HG03159 (cell line): Measurements from ENCODE around the gene GTF3C1.

Experiments
- ATAC-seq: cut with Tn5 transposase; IDR thresholded peaks from one replicate; pipeline ENCODE4 v1.9.1; 2021; ENCODE audit warnings: mild to moderate bottlenecking, moderate library complexity; ENCODE audit not compliant: unreplicated experiment

Gene GTF3C1

GRCh38 chr16:27489421-27489820 is 60.3 kb downstream of the GTF3C1 start:
- ATAC-seq, result no peak

- ATAC-seq, result no peak
Observed at GRCh38 chr16:27486760-27487159, 63.0 kb downstream of the GTF3C1 start.

GRCh38 chr16:27486344-27486743 is 63.4 kb downstream of the GTF3C1 start:
- ATAC-seq, result no peak

- no peak for ATAC-seq
Observed at GRCh38 chr16:27485811-27486210, 63.9 kb downstream of the GTF3C1 start.

GRCh38 chr16:27485126-27485525 is 64.6 kb downstream of the GTF3C1 start:
- ATAC-seq, result no peak

- no peak for ATAC-seq
Observed at GRCh38 chr16:27483624-27484023, 66.1 kb downstream of the GTF3C1 start.

- no peak for ATAC-seq
Observed at GRCh38 chr16:27483088-27483437, 66.7 kb downstream of the GTF3C1 start.

- ATAC-seq, result no peak
Observed at GRCh38 chr16:27482397-27483087, 67.2 kb downstream of the GTF3C1 start.

GRCh38 chr16:27481282-27481934 is 68.3 kb downstream of the GTF3C1 start:
- ATAC-seq, result no peak

GRCh38 chr16:27480761-27481160 is 69.0 kb downstream of the GTF3C1 start:
- no peak for ATAC-seq

GRCh38 chr16:27476240-27476639 is 73.5 kb downstream of the GTF3C1 start:
- ATAC-seq, result no peak

- no peak for ATAC-seq
Observed at GRCh38 chr16:27475561-27475960, 74.2 kb downstream of the GTF3C1 start.

- no peak for ATAC-seq
Observed at GRCh38 chr16:27474921-27475320, 74.8 kb downstream of the GTF3C1 start.

GRCh38 chr16:27474041-27474440 is 75.7 kb downstream of the GTF3C1 start:
- ATAC-seq, result no peak

GRCh38 chr16:27473101-27473900 is 76.4 kb downstream of the GTF3C1 start:
- no peak for ATAC-seq

- ATAC-seq, result no peak
Observed at GRCh38 chr16:27472091-27473020, 77.4 kb downstream of the GTF3C1 start.

- no peak for ATAC-seq
Observed at GRCh38 chr16:27471661-27472060, 78.1 kb downstream of the GTF3C1 start.

- ATAC-seq, result no peak
Observed at GRCh38 chr16:27470567-27471431, 78.9 kb downstream of the GTF3C1 start.

- ATAC-seq, result no peak
Observed at GRCh38 chr16:27468941-27469531, 80.7 kb downstream of the GTF3C1 start.

- no peak for ATAC-seq
Observed at GRCh38 chr16:27465483-27465879, 84.2 kb downstream of the GTF3C1 start.
